ENCODE measurements around the gene SNAP47.

The SNAP47 gene

DNA sequence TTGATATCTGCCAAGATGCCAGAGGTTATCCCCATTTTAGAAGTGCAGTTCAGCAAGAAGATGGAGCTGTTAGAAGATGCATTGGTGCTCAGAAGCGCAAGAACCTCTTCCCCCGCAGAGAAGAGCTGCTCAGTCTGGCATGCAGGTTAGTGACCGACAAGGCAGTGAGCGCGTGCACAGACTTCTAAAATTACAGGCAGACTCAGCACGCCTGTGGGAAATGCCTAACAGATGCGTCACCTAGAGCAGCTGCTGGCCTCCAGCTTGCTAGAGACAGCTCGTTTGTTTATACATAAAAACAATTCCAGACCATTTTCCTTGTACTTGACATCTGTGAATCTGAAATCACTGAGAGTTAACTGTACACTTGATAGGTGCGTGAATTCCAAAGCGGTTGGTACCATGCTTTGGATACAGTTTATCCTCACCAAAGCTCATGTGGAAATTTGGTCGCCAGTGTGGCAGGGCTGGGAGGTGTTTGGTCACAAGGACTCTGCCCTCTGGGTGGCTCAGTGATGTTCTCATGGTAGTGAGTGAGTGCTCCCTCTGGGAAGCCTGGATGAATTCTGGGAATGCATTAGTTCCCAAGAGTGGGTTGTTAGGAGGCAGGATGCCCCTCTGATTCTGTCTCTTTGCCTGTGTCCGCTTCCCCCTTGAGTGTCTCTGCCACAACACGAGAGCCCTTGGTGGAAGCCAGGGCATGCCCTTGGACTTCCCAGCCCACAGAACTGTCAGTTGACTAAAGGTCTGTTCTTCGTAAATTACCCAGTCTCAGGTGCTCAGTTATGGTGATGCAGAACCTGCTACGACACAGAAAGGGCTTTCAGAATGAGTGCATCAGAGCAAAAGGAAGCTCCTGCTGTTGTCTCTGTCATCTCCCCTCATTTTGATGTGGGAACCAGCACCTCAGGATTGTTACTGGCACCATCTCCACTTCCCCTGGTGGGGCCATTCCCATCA, 24.4 kb downstream of the SNAP47 start:
- Histone ChIP-seq H3K9ac (no peak overlapping the region; the same call in 1 of the 2 replicates), H4K20me1 (peaks cover 100% of the 10 kb centered on the region), H3K4me3 (no peak overlapping the region), H3K27ac (no peak overlapping the region), H3K9me3 (no peaks in the 10 kb centered on the region), H3K36me3 (peaks cover 89% of the 10 kb centered on the region), H3K4me2 (no peak overlapping the region), H3K27me3 (no peaks in the 10 kb centered on the region), H3K4me1 (peaks cover 34% of the 10 kb centered on the region)
- no peak for TF ChIP-seq Cebpa-rat (IDR thresholded peaks at IDR 0.05)

DNA sequence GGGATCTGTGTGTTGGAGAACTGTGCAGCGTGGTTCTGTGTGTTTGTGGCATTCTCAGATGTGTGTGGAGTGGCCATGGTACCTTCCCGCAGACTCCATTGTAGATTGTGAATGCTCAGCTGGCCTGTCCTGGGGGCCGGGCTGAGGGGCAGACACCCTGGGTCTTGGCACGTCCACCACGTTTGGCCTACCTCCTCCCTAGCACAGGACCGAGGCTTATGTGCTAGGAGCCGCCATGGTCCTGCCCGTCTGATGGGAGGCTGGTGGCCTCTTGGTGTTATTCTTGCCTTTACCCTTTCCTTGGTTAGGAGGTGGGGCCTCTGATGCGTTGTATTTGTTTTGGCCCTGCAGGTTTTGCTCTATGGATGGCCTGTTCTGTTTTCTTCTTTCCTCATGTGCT, 25.1 kb downstream of the SNAP47 start:
- Histone ChIP-seq H3K4me1 (peaks cover 42% of the 10 kb centered on the region), H3K27me3 (no peaks in the 10 kb centered on the region), H3K36me3 (peaks cover 89% of the 10 kb centered on the region), H3K27ac (no peak overlapping the region), H3K4me3 (no peak overlapping the region), H3K4me2 (no peak overlapping the region), H4K20me1 (peaks cover 100% of the 10 kb centered on the region), H3K9me3 (no peaks in the 10 kb centered on the region), H3K9ac (no peak overlapping the region; the same call in 1 of the 2 replicates)
- no peak for TF ChIP-seq Cebpa-rat (IDR thresholded peaks at IDR 0.05)

DNA sequence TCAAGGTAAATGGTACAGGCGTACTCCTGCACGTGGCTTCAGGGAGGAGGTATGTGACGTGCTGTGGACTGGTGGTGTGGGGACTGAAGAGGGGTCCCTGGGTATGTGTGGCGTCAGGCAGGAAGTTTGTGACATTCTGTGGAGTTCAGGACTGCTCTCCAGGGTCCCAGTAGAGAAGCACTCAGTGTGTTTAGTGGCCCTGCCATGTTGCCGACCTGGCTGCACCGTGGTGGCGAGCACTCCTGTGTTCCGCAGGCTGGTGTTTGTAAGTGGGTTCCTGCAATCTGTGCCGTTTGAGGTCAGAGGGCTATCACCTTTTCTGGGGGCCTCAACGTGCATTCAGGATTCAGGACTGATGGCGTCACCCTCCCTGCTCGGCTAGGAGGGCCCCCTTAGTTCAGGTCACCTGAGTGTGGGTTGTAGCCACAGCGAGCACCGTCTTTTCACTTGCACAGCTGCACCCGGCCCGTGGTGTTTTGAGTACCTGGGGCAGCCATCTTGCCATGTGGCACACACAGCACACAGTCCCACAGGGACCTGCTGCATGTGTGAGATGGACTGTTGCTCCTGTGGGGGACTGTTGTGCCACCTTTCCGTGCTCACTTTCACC, 26.5 kb downstream of the SNAP47 start:
- H3K27ac ChIP-seq, result peak overlapping the region; percentile 37
- H4K20me1 ChIP-seq, result peaks cover 100% of the 10 kb centered on the region
- H3K9ac ChIP-seq, result peak overlapping the region; percentile 51; the same call in 1 of the 2 replicates
- H3K4me2 ChIP-seq, result peak overlapping the region; percentile 75
- no peak for TF ChIP-seq Cebpa-rat (IDR thresholded peaks at IDR 0.05)
- no peaks in the 10 kb centered on the region for H3K9me3 ChIP-seq
- no peaks in the 10 kb centered on the region for H3K27me3 ChIP-seq
- peaks cover 55% of the 10 kb centered on the region for H3K4me1 ChIP-seq
- H3K36me3 ChIP-seq, result peaks cover 89% of the 10 kb centered on the region
- H3K4me3 ChIP-seq, result no peak overlapping the region

DNA sequence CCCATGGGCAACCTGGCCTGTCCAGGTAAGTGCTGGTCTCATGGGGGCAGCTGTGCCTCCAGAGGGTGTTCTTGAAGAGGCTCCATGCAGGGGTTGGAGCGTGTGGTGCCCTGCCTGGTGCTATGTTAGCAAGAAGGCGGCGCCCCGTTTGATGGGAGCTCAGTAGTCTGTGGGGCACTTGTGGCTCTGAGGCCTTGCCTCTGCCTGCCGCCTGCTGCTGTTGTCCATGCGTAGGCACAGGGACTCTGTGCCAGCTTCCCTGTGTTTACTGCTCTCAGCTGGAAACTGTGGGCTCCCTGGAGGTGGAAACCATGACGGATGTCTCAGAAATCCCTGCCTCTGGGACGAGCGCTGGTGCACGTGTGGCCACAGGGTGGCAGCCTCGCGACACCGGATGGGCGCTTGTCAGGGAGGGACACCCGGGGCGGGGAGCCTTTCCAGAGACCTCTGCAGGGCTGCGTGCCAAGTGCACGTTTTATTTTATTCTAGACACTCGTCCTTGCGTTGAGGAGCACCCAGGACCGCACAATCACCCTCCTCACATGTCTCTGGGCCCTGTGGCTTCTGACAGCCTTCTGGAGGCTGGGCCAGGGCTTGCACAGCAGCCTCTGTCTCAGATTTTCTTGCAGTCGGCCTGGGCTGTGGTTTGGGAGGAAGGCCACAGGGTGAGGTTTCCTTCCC, 27.1 kb downstream of the SNAP47 start:
- no peaks in the 10 kb centered on the region for H3K9me3 ChIP-seq
- no peak for TF ChIP-seq Cebpa-rat (IDR thresholded peaks at IDR 0.05)
- H3K4me3 ChIP-seq, result no peak overlapping the region
- H4K20me1 ChIP-seq, result peaks cover 100% of the 10 kb centered on the region
- H3K4me1 ChIP-seq, result peaks cover 60% of the 10 kb centered on the region
- peak overlapping the region; percentile 51 for H3K9ac ChIP-seq
- H3K27ac ChIP-seq, result peak overlapping the region; percentile 37
- peaks cover 89% of the 10 kb centered on the region for H3K36me3 ChIP-seq
- H3K27me3 ChIP-seq, result no peaks in the 10 kb centered on the region
- peak overlapping the region; percentile 75 for H3K4me2 ChIP-seq

DNA sequence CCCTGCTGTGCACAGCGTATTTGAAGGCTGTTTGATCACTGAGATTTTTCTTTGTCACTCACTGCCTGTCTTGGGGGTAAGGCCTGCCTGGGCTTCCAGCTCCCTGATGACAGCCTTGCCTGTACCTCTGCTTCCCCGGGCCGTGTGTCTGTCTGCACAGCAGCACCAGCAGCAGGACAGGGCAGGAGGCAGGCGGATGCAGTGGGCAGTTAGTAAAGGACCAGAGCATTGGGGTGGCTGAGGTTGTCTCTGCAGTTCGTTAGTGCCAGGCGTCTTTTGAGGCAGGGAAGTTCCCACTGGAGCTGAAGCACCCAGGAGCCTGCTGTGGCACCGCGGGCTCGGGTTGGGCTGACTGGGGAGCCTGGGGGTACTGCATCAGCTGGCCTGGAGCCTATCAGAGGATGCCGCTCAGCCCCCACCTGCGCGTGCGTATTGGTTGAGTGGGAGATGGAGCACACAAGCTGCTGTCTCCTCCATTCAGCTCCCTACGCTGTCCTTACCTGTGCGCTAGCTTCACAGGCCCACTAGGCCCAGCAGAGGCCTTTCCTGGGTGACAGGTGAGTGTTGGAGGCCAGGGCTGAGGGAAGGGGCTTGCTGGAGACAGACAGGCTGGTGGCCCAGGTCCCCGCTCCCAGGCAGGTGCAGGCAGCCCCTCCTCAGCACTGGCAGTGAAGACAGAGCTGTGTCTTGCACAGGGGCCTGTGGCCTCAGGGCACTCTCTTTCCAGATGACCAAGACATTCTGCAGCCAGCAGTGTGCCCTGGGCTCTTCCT, 28.2 kb downstream of the SNAP47 start:
- peak overlapping the region; percentile 44; the same call in 1 of the 2 replicates for H3K27ac ChIP-seq
- peaks cover 60% of the 10 kb centered on the region for H3K4me1 ChIP-seq
- no peaks in the 10 kb centered on the region for H3K27me3 ChIP-seq
- no peak overlapping the region for H3K4me3 ChIP-seq
- peak overlapping the region; percentile 39; the same call in 1 of the 2 replicates for H3K9ac ChIP-seq
- no peak for TF ChIP-seq Cebpa-rat (IDR thresholded peaks at IDR 0.05)
- peak overlapping the region; percentile 75 for H3K4me2 ChIP-seq
- H3K36me3 ChIP-seq, result peaks cover 89% of the 10 kb centered on the region
- no peaks in the 10 kb centered on the region for H3K9me3 ChIP-seq
- peaks cover 100% of the 10 kb centered on the region for H4K20me1 ChIP-seq

DNA sequence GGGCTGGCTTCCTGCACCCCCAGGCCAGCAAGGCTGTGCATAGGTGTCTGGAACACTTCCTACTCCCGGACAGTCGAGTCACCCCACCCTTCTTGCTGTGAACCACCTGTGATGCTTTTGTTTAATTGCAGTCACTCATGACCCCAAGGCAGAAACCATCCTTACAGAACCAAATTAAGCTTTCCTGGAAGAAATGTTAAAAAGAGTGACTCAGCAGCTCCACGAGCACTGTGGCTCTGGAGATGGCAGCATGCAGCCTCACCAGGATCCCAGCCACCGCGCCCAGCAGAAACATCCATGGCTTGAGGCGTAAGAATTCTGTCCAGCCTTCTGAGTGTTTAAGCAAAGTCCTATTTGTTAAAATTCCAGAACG, 28.8 kb downstream of the SNAP47 start:
- no peaks in the 10 kb centered on the region for H3K27me3 ChIP-seq
- H4K20me1 ChIP-seq, result peaks cover 96% of the 10 kb centered on the region
- peaks cover 60% of the 10 kb centered on the region for H3K4me1 ChIP-seq
- no peak overlapping the region for H3K9ac ChIP-seq
- TF ChIP-seq Cebpa-rat (IDR thresholded peaks at IDR 0.05), result no peak
- H3K4me2 ChIP-seq, result peak overlapping the region; percentile 75
- H3K36me3 ChIP-seq, result peaks cover 89% of the 10 kb centered on the region
- H3K9me3 ChIP-seq, result no peaks in the 10 kb centered on the region
- H3K27ac ChIP-seq, result 0 out of 2 replicates have a peak overlapping the region, but pooled peaks have one; percentile 44
- no peak overlapping the region for H3K4me3 ChIP-seq

DNA sequence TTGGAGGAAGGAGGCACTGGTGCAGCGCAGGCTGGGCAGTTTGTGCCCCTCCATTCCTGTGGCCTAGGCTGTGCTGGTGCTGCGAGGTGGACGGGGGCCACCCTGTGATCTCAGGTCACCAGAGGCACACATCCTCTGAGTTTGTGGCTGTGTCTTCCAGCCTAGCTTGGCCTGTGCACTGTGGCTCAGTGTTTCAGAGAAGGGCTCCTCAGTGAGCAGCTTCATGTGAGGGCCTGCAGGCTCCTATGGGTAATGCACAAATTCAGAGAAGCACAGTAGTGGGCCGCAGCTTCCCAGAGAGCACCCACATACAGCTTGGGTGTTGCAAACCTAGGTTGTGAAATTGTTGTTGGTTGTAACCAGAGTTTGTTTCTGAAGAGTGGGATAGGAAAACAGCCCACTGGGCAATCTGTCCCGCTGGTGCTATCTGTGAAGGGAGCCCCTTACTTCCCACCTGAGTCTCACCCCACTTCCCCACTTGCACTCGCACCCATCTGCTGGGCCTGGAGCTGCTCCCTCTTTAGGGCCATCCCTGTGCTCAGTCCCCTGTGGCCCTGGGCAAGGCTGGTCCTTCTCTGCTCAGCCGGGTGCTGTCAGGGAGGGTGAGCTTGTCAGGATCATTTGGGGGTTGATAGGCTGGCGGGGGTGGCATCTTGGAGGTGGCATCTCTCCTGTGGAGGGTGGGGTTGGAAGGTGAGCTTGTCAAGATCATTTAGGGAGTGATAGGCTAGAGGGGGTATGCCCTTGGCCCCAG, 30.2 kb downstream of the SNAP47 start:
- no peak for TF ChIP-seq Cebpa-rat (IDR thresholded peaks at IDR 0.05)
- 0 out of 2 replicates have a peak overlapping the region, but pooled peaks have one; percentile 10 for H3K9ac ChIP-seq
- H3K4me2 ChIP-seq, result peak overlapping the region; percentile 59
- H4K20me1 ChIP-seq, result peaks cover 88% of the 10 kb centered on the region
- no peaks in the 10 kb centered on the region for H3K9me3 ChIP-seq
- peaks cover 89% of the 10 kb centered on the region for H3K36me3 ChIP-seq
- no peaks in the 10 kb centered on the region for H3K27me3 ChIP-seq
- no peak overlapping the region for H3K27ac ChIP-seq
- no peak overlapping the region for H3K4me3 ChIP-seq
- H3K4me1 ChIP-seq, result peaks cover 60% of the 10 kb centered on the region

DNA sequence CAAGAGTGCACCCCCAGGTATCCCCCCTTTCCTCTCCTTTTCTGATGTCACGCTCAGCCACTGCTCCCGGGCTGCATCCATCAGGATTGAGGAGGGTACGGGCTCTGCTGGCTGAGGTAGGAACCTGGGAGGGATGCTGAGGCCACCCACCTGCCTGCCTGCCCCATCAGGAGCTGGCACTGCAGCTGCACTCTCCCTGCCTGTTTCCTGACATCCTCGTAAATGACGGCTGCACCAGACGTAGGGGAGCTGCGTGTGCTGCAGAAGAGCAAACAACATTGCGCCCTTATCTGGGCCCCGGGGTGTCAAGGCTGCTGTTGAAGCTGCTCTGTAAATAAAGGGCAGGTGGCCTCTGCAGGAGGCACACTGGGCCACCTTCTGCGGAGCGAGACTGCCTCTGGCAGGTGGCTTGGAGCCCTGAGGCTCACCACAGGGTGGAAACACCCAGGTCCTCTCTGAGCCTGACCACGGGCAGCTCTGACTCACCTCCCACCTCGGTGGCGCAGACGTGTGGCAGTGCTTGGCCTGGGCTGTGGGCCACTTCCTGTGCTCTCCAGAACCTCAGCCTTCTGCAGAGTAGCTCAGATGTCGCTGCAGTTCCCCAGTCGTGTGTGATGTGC, 30.9 kb downstream of the SNAP47 start:
- Histone ChIP-seq H3K27ac (no peak overlapping the region), H3K27me3 (no peaks in the 10 kb centered on the region), H3K4me1 (peaks cover 60% of the 10 kb centered on the region), H3K4me3 (no peak overlapping the region), H3K9ac (0 out of 2 replicates have a peak overlapping the region, but pooled peaks have one; percentile 10), H3K4me2 (peak overlapping the region; percentile 59), H4K20me1 (peaks cover 86% of the 10 kb centered on the region), H3K9me3 (no peaks in the 10 kb centered on the region), H3K36me3 (peaks cover 89% of the 10 kb centered on the region)
- no peak for TF ChIP-seq Cebpa-rat (IDR thresholded peaks at IDR 0.05)

Measured in BLaER1 (cell line).